DND-41 (cell line): ENCODE results near the gene GTF3C1.

Source experiments
- ATAC-seq: fragments of 200-7000 bp; cut with Tn5 transposase; 3 replicates; pipeline ENCODE4 v1.9.1; 2021; ENCODE audit warnings: low read depth; ENCODE audit not compliant: insufficient read depth
- DNase-seq: peaks from one replicate; pipeline ENCODE4 v3.0.0-alpha.2; 2020
- H2AFZ ChIP-seq: 2 replicates; pipeline ENCODE4 v1.6.0; 2012; ENCODE audit warnings: low read depth, low read length
- H3K27ac ChIP-seq: 2 replicates; pipeline ENCODE4 v1.5.1; 2012; ENCODE audit warnings: low read length, inconsistent platforms
- H3K27me3 ChIP-seq: fragments of 200-600 bp; sonication (generic); 2 replicates; pipeline ENCODE4 v1.6.0; 2012; ENCODE audit warnings: low read length, mild to moderate bottlenecking, inconsistent platforms; ENCODE audit not compliant: insufficient read depth, poor library complexity
- H3K36me3 ChIP-seq: 2 replicates; pipeline ENCODE4 v1.5.1; 2012; ENCODE audit warnings: low read length, inconsistent platforms; ENCODE audit not compliant: insufficient read depth
- H3K4me1 ChIP-seq: 2 replicates; pipeline ENCODE4 v1.5.1; 2012; ENCODE audit warnings: mild to moderate bottlenecking, low read length; ENCODE audit not compliant: insufficient read depth
- H3K4me2 ChIP-seq: 2 replicates; pipeline ENCODE4 v1.6.0; 2012; ENCODE audit warnings: mild to moderate bottlenecking, moderate library complexity, low read length, inconsistent platforms; ENCODE audit not compliant: insufficient read depth
- H3K4me3 ChIP-seq, 2 experiments: fragments of 200-600 bp in 1 of 2; shearing (Covaris generic) in 1 of 2; 2 replicates each; pipeline ENCODE4 v1.5.1; 2012 to 2016; ENCODE audit warnings: inconsistent platforms in 2 of 2, low read length in 2 of 2, mild to moderate bottlenecking in 2 of 2, low read depth in 1 of 2, moderate library complexity in 1 of 2
- H3K79me2 ChIP-seq: 2 replicates; pipeline ENCODE4 v1.6.0; 2012; ENCODE audit warnings: low read length, inconsistent platforms; ENCODE audit not compliant: insufficient read depth
- H3K9ac ChIP-seq: 2 replicates; pipeline ENCODE4 v1.6.0; 2012; ENCODE audit warnings: low read depth, mild to moderate bottlenecking, inconsistent platforms, low read length, moderate library complexity
- H3K9me3 ChIP-seq: 2 replicates; pipeline ENCODE4 v1.5.1; 2012; ENCODE audit warnings: low read length, moderate library complexity, mild to moderate bottlenecking, inconsistent platforms; ENCODE audit not compliant: insufficient read depth, severe bottlenecking
- H4K20me1 ChIP-seq: 2 replicates; pipeline ENCODE4 v1.6.0; 2012; ENCODE audit warnings: low read length; ENCODE audit not compliant: insufficient read depth
- EZH2 ChIP-seq: IDR thresholded peaks from 3 replicates; pipeline ENCODE4 v1.6.1; 2012; ENCODE audit warnings: borderline replicate concordance, low read depth, mild to moderate bottlenecking, moderate library complexity, low read length, inconsistent platforms; ENCODE audit not compliant: severe bottlenecking
- TF ChIP-seq, protein P1 (sequence below): IDR thresholded peaks from 2 replicates; pipeline ENCODE4 v1.5.1; 2012; ENCODE audit warnings: borderline replicate concordance, low read length, moderate library complexity, mild to moderate bottlenecking; ENCODE audit not compliant: poor library complexity, severe bottlenecking; ENCODE audit errors: extremely low read depth

GTF3C1 gene

DNA sequence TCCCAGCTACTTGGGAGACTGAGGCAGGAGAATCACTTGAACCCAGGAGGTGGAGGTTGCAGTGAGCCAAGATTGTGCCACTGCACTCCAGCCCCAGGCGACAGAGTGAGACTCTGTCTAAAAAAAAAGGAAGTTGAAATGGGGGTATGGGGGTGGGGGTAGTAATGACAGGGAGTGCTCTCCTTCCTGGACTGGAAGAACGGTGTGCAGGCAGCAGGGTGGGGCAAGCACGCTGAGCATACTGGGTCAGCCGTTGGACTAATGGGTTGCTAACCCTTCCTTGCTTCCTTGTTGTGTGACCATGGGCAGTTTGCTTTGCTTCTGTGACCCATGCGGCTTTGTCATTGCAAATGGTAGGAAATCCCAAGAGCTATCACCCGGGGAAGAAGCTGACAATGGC is 16.7 kb upstream of the GTF3C1 start:
- TF ChIP-seq, protein P1, sequence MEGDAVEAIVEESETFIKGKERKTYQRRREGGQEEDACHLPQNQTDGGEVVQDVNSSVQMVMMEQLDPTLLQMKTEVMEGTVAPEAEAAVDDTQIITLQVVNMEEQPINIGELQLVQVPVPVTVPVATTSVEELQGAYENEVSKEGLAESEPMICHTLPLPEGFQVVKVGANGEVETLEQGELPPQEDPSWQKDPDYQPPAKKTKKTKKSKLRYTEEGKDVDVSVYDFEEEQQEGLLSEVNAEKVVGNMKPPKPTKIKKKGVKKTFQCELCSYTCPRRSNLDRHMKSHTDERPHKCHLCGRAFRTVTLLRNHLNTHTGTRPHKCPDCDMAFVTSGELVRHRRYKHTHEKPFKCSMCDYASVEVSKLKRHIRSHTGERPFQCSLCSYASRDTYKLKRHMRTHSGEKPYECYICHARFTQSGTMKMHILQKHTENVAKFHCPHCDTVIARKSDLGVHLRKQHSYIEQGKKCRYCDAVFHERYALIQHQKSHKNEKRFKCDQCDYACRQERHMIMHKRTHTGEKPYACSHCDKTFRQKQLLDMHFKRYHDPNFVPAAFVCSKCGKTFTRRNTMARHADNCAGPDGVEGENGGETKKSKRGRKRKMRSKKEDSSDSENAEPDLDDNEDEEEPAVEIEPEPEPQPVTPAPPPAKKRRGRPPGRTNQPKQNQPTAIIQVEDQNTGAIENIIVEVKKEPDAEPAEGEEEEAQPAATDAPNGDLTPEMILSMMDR, result no peak
- TF ChIP-seq EZH2, result no peak
- H3K9ac ChIP-seq, result no peak overlapping the region
- H3K4me3 ChIP-seq, result no peak overlapping the region
- no peaks in the 10 kb centered on the region for H3K4me1 ChIP-seq
- no peaks in the 10 kb centered on the region for H3K36me3 ChIP-seq
- H3K9me3 ChIP-seq, result no peaks in the 10 kb centered on the region
- no peaks in the 10 kb centered on the region for H3K27me3 ChIP-seq
- H3K27ac ChIP-seq, result no peak overlapping the region
- ATAC-seq, result no peak
- H2AFZ ChIP-seq, result no peak overlapping the region
- no peak for DNase-seq
- H3K79me2 ChIP-seq, result no peaks in the 10 kb centered on the region
- H3K4me2 ChIP-seq, result no peak overlapping the region
- 0 out of 2 replicates have a peak, but pooled peaks cover 3% of the 10 kb centered on the region for H4K20me1 ChIP-seq

DNA sequence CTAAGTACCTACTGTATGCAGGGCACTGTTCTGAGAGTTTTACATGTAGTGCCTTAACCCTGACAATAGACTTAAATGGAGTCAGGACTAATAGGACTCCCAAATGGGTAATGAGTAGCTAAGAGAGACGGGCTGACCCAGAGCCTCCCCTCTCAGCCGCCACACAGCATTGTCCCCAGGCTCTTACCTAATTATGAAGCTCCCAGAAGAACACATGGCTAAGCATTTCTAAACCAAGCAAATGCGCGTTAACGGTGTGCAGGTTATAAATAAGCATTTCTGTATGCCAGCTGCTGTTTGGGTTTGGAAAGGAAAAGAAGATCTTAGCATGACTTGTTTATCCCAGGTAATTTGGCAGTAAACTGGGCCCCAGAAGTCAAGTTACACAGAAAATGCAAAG is 14.5 kb upstream of the GTF3C1 start:
- TF ChIP-seq, protein P1, result no peak
- no peak for TF ChIP-seq EZH2
- DNase-seq (no peak), ATAC-seq (no peak)
- Histone ChIP-seq H3K4me3 (no peak overlapping the region), H3K27me3 (no peaks in the 10 kb centered on the region), H3K36me3 (no peaks in the 10 kb centered on the region), H4K20me1 (0 out of 2 replicates have a peak, but pooled peaks cover 3% of the 10 kb centered on the region), H3K27ac (no peak overlapping the region), H3K79me2 (no peaks in the 10 kb centered on the region), H3K4me2 (no peak overlapping the region), H3K9ac (no peak overlapping the region), H2AFZ (no peak overlapping the region), H3K4me1 (no peaks in the 10 kb centered on the region), H3K9me3 (no peaks in the 10 kb centered on the region)

DNA sequence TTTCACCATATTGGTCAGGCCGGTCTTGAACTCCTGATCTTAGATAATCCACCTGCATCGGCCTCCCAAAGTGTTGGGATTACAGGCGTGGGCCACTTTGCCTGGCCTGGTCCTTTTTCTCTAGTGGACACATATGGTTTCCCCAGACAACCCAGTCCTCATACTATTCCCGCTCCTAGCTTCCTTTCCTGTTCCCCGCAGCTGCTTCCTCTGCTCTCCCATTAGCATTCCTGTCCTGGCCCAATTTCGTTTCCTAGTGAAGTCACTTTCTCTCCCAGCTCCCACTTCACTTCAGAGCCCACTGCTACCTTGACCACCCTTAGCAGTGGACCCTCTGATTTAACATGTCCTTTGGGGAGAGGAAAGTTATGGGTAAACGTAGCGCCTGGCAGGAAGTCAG is 11.5 kb upstream of the GTF3C1 start:
- Histone ChIP-seq H3K4me1 (no peaks in the 10 kb centered on the region), H3K36me3 (no peaks in the 10 kb centered on the region), H4K20me1 (no peaks in the 10 kb centered on the region), H3K9ac (no peak overlapping the region), H3K4me3 (no peak overlapping the region), H3K27ac (no peak overlapping the region), H3K9me3 (no peaks in the 10 kb centered on the region), H2AFZ (no peak overlapping the region), H3K4me2 (no peak overlapping the region), H3K79me2 (no peaks in the 10 kb centered on the region), H3K27me3 (no peaks in the 10 kb centered on the region)
- TF ChIP-seq EZH2, result no peak
- TF ChIP-seq, protein P1, result no peak
- no peak for ATAC-seq
- DNase-seq, result no peak

DNA sequence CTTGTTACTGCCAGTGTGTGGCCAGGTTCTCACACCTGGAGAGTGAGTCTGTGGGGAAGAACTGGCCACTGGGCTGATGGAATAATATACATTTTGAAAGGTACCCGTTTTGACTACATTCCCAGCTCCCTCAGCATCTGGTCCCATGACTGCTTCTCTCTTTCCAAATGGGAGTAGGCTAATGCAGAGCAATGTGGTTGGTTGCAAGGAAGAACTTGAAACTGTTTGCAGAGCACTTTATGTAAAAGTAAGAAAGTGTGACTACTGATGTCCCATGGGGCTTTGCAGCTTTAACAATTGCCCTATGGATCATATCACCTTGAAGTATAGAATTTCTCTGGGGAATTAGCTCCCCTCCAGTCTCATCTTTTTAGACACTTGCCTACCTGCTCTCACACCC is 9.2 kb upstream of the GTF3C1 start:
- no peak for DNase-seq
- no peaks in the 10 kb centered on the region for H3K4me1 ChIP-seq
- no peak overlapping the region for H2AFZ ChIP-seq
- no peaks in the 10 kb centered on the region for H3K27me3 ChIP-seq
- no peak for ATAC-seq
- H3K4me3 ChIP-seq, result no peak overlapping the region
- H3K9ac ChIP-seq, result no peak overlapping the region
- no peaks in the 10 kb centered on the region for H3K36me3 ChIP-seq
- TF ChIP-seq, protein P1, result no peak
- TF ChIP-seq EZH2, result no peak
- H3K27ac ChIP-seq, result no peak overlapping the region
- no peaks in the 10 kb centered on the region for H3K9me3 ChIP-seq
- no peak overlapping the region for H3K4me2 ChIP-seq
- no peaks in the 10 kb centered on the region for H3K79me2 ChIP-seq
- H4K20me1 ChIP-seq, result no peaks in the 10 kb centered on the region
